Activated CD8-positive, alpha-beta T cell treated with anti-CD3 and anti-CD28 coated beads, Interleukin-2, amount 10 ng/mL, durations not matched to agents 7 days and 5 days (primary cell): ENCODE measurements around the gene TNPO1. TPM values are rescaled to one million over a fixed set of nuclear protein-coding genes. Genes with fewer than 3 reads are reported as not detected.

ENCODE experiments used
- ATAC-seq: fragments of 150-1000 bp; cut with Tn5 transposase; one replicate; pipeline ENCODE4 v1.10.0; 2021; ENCODE audit warnings: moderate library complexity
- CTCF ChIA-PET: fragments of 350-600 bp; sonication (Branson Sonifier 250); formaldehyde crosslinking; loops from one replicate; lab custom pipeline; 2021; ENCODE audit warnings: antibody characterized with exemption; lab: Charles Lee
- POLR2A ChIA-PET: fragments of 350-600 bp; sonication (Branson Sonifier 250); formaldehyde crosslinking; loops from one replicate; lab custom pipeline; 2021; ENCODE audit warnings: antibody characterized with exemption; lab: Charles Lee
- DNase-seq: peaks from one replicate; pipeline ENCODE4 v3.0.0-alpha.2; 2020
- H3K27ac Mint-ChIP-seq: one replicate; pipeline ENCODE4 v1.8.0; 2021; ENCODE audit warnings: mild to moderate bottlenecking, mixed read lengths
- H3K27me3 Mint-ChIP-seq: one replicate; pipeline ENCODE4 v1.8.0; 2021; ENCODE audit warnings: low read depth, mixed read lengths
- H3K36me3 Mint-ChIP-seq: one replicate; pipeline ENCODE4 v1.8.0; 2021; ENCODE audit warnings: low read depth, mixed read lengths
- H3K4me1 Mint-ChIP-seq: one replicate; pipeline ENCODE4 v1.8.0; 2021; ENCODE audit warnings: low read depth, mixed read lengths
- H3K4me3 Mint-ChIP-seq: one replicate; pipeline ENCODE4 v1.8.0; 2021; ENCODE audit warnings: mild to moderate bottlenecking, mixed read lengths
- H3K9me3 Mint-ChIP-seq: one replicate; pipeline ENCODE4 v1.8.0; 2022; ENCODE audit warnings: mixed read lengths; ENCODE audit not compliant: insufficient read depth
- total RNA-seq, 2 experiments: library from RNA; stranded (reverse); gene quantifications; one replicate each; pipeline ENCODE4 v1.2.3, GENCODE V29; 2021

The TNPO1 gene
- total RNA-seq, 2 experiments from 2014 or later, result 75.9 to 90.2 TPM

DNA sequence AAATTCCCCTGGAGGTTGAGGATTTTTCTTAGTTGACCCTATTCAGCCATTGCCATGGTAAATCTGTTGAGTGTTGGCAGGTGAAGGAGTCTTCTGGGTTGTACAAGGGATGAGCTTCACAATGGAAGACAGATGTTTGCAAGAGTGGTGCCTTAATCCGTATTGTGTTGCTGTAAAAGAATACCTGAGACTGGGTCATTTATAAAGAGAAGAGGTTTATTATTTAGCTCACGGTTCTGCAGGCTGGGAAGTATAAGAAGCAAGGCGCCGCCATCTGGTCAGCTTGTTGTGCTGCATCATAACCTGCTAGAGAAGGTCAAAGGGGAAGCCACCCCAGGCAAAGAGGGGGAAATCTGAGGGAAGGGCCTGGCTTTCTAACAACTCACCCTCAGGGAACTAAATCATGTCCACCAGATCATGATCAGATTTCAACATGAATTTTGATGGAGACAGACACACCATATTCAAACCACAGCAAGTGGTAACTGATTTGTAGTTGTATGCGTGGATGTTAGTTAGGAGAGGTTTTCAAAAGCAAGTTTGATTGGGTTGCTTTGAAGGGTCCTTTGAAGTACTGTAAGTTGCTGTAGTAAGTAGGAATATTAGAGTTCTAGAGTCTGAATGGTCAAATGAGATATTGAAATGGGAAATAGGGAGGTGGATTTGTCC lies 2.5 kb downstream of the TNPO1 start:
- H3K36me3 Mint-ChIP-seq, result no peaks in the 10 kb centered on the region
- H3K27ac Mint-ChIP-seq, result no peak overlapping the region
- ChIA-PET POLR2A (no interaction called here), CTCF (interaction anchor here (0.6 to 5.2 kb wide), 16 partner anchors 10 to 463 kb away, joined by 3 to 68 read pairs (median 4); no protein-coding TSS in a partner anchor)
- no peaks in the 10 kb centered on the region for H3K9me3 Mint-ChIP-seq
- peak overlapping the region; percentile 13 for H3K4me3 Mint-ChIP-seq
- H3K27me3 Mint-ChIP-seq, result peaks cover 2% of the 10 kb centered on the region
- peak; percentile 71 for DNase-seq
- ATAC-seq, result no peak
- H3K4me1 Mint-ChIP-seq, result peaks cover 31% of the 10 kb centered on the region

DNA sequence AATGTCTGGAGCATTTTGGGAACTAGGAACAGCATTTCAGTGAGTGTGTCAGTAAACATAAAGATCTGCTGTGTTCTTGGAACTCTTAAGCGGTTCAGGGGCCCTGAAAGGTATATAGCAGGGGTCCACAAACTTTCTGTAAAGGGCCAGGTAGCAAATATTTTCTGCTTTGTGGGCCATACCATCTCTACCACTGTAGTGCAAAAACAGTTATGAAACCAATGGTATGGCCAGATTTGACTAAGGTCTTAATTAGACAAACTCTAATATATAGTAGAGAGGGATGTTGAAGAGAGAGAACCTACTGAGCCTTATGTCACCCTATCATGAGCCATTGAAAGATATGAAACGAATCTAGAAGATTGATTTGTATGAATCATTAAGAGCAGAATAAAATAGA lies 5.3 kb downstream of the TNPO1 start:
- H3K4me3 Mint-ChIP-seq, result no peak overlapping the region
- no peaks in the 10 kb centered on the region for H3K27me3 Mint-ChIP-seq
- H3K27ac Mint-ChIP-seq, result no peak overlapping the region
- no peaks in the 10 kb centered on the region for H3K36me3 Mint-ChIP-seq
- CTCF ChIA-PET, result interaction anchor here (5.2 kb wide), 1 partner anchor 211 kb away, joined by 68 read pairs; no protein-coding TSS in a partner anchor
- ATAC-seq (no peak), DNase-seq (no peak)
- H3K4me1 Mint-ChIP-seq, result peaks cover 28% of the 10 kb centered on the region
- POLR2A ChIA-PET, result no interaction called here
- no peaks in the 10 kb centered on the region for H3K9me3 Mint-ChIP-seq

DNA sequence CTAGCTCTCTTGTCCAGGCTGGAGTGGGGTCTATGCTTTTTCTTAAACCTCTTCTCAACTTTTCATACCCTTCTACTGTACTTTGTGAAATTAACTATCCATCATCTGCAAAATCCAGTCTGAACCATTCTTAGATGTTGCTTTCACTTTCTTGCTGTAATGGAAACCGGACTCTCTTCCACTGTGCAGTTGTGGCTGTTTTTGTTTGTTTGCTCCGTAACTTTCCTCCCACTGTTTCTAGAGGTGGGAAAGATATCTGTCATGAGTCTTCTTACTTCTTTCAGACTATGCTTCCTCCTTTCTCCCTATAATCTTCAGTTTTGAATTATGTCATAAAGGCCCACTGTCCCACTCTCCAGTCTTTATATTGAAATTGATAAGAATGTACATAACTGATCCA lies 6.5 kb downstream of the TNPO1 start:
- Mint-ChIP-seq H3K4me1 (peaks cover 18% of the 10 kb centered on the region), H3K4me3 (no peak overlapping the region), H3K27me3 (no peaks in the 10 kb centered on the region), H3K36me3 (no peaks in the 10 kb centered on the region), H3K27ac (no peak overlapping the region), H3K9me3 (no peaks in the 10 kb centered on the region)
- ATAC-seq (no peak), DNase-seq (no peak)
- ChIA-PET POLR2A (no interaction called here), CTCF (no interaction called here)

DNA sequence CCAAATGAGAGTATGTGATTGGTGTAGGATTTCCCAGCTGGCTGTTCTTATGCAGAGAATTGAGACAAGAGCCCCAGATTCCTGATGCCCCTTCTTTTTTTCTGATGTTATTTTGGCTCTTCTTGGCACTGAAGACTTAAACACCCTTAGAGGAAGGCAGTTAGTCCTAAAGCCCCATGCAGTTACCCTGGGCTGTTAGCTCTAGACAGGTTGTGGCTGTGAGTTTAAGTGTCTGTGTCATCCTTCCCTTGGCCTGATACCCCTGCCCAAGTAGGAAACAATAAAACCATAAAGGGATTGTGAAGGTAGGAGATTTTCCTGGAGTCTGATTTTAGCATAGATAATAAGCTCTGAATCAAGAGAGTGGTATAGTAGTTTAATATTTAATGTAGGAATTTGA lies 13.2 kb downstream of the TNPO1 start:
- ATAC-seq (no peak), DNase-seq (no peak)
- Mint-ChIP-seq H3K4me3 (no peak overlapping the region), H3K27ac (no peak overlapping the region), H3K27me3 (peaks cover 3% of the 10 kb centered on the region), H3K36me3 (no peaks in the 10 kb centered on the region), H3K4me1 (no peaks in the 10 kb centered on the region), H3K9me3 (no peaks in the 10 kb centered on the region)
- ChIA-PET POLR2A (no interaction called here), CTCF (interaction anchor here (3.9 kb wide), 1 partner anchor 12 kb away, joined by 25 read pairs; the partner anchor contains the start of gene TNPO1)

DNA sequence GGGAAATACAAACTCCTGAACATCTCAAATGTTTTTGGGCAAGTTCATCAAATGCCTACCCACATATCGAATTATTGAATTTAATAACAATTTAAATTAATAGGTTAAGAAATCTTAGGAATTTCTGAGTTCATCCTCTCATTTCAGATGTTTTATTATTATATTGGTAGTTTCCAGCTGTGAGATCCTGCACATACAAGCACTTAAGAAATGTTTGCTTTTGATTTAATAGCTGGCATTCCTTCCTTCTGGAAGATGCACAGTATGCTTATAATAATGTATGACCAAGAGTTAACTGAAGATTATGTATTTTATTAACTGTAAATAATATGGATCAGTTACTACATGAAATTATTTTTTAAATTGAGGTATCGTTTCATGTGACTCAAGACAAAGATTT lies 13.9 kb downstream of the TNPO1 start:
- no peak for ATAC-seq
- peaks cover 3% of the 10 kb centered on the region for H3K27me3 Mint-ChIP-seq

DNA sequence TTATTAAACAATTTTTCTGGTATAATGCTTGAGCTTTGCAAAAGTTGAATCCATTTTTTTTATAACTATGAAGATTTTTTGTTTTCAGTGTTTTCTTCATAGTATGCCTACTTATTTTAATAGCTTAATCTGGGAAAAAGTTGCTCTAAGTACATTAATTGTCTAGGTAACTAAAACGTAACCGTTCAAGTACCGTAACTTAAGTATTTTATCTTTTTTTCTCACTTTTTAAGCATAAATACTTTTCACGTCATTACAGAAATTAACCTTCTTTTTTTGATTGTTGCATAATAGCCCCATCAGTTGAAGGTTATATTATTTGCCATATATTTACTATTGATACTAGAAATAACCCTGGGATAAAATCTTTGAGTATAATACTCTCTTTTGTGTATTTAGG lies 15.2 kb downstream of the TNPO1 start:
- Mint-ChIP-seq H3K4me3 (no peak overlapping the region), H3K36me3 (no peaks in the 10 kb centered on the region), H3K4me1 (no peaks in the 10 kb centered on the region), H3K9me3 (no peaks in the 10 kb centered on the region), H3K27me3 (peaks cover 3% of the 10 kb centered on the region), H3K27ac (no peak overlapping the region)
- DNase-seq (no peak), ATAC-seq (no peak)
- ChIA-PET CTCF (interaction anchor here (3.9 kb wide), 1 partner anchor 14 kb away, joined by 25 read pairs; the partner anchor contains the start of gene TNPO1), POLR2A (no interaction called here)

More for the DNA sequence above, 13.9 kb downstream of the TNPO1 start:
- Mint-ChIP-seq H3K9me3 (no peaks in the 10 kb centered on the region), H3K36me3 (no peaks in the 10 kb centered on the region), H3K4me1 (no peaks in the 10 kb centered on the region), H3K4me3 (no peak overlapping the region), H3K27ac (no peak overlapping the region)
- no peak for DNase-seq
- ChIA-PET CTCF (interaction anchor here (3.9 kb wide), 1 partner anchor 12 kb away, joined by 25 read pairs; the partner anchor contains the start of gene TNPO1), POLR2A (no interaction called here)

DNA sequence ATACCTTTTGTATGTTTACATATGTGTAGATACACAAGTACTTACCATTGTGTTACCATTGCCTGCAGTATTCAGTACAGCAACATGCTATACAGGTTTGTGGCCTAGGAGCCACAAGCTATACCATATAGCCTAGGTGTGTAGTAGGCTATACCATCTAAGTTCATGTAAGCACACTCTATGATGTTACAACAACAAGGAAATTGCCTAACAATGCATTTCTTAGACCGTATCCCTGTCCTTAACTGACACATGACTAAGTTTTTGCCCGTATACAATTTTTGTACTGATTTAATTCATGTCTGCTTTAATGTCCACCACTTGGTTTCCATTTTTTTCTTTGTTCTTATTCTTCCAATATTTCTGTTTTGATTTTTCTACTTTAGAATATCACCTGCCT lies 18.5 kb downstream of the TNPO1 start:
- ATAC-seq, result no peak
- Mint-ChIP-seq H3K27ac (no peak overlapping the region), H3K9me3 (no peaks in the 10 kb centered on the region), H3K36me3 (no peaks in the 10 kb centered on the region), H3K27me3 (peaks cover 8% of the 10 kb centered on the region), H3K4me3 (no peak overlapping the region), H3K4me1 (no peaks in the 10 kb centered on the region)
- ChIA-PET CTCF (interaction anchor here (2.6 kb wide), 1 partner anchor 17 kb away, joined by 12 read pairs; no protein-coding TSS in a partner anchor), POLR2A (no interaction called here)
- no peak for DNase-seq

DNA sequence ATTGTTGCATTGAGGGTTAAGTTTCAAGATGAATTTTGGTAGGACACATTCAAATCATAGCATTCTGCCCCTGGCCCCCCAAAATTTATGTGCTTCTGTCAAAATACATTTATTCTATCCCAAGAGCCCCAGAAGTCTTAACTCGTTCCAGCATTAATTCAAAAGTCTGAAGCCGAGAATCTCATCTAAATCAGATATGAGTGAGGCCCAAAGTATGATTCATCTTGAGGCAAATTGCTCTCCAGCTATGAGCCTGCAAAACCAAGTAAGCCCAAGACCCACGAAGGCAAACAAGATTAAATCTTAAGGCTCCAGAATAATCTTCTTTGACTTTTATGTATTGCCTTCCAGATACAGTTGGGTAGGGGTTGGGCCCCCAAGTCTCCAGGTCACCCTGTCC lies 19.2 kb downstream of the TNPO1 start:
- ChIA-PET CTCF (no interaction called here), POLR2A (no interaction called here)
- H3K4me1 Mint-ChIP-seq, result no peaks in the 10 kb centered on the region
- H3K36me3 Mint-ChIP-seq, result no peaks in the 10 kb centered on the region
- no peaks in the 10 kb centered on the region for H3K9me3 Mint-ChIP-seq
- no peak for ATAC-seq
- H3K27ac Mint-ChIP-seq, result no peak overlapping the region
- H3K27me3 Mint-ChIP-seq, result peaks cover 10% of the 10 kb centered on the region
- H3K4me3 Mint-ChIP-seq, result no peak overlapping the region
- no peak for DNase-seq

DNA sequence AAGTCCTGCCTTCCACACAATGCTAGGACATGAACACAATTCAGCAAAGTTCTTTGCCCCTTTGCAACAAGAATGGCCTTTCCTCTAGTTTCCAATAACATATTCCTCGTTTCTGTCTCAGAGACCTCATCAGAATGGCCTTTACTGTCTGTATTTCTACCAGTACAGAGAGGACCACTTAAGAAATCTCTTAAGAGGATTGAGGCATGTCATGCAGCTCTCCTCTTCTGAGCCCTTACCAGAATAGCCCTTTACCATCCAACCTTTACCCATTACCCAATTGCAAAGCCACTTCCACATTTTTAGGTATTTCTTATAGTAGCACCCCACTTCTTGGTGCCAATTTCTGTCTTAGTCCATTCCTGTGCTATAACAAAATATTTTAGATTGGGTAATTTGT lies 20.3 kb downstream of the TNPO1 start:
- POLR2A ChIA-PET, result no interaction called here
- no peak overlapping the region for H3K4me3 Mint-ChIP-seq

DNA sequence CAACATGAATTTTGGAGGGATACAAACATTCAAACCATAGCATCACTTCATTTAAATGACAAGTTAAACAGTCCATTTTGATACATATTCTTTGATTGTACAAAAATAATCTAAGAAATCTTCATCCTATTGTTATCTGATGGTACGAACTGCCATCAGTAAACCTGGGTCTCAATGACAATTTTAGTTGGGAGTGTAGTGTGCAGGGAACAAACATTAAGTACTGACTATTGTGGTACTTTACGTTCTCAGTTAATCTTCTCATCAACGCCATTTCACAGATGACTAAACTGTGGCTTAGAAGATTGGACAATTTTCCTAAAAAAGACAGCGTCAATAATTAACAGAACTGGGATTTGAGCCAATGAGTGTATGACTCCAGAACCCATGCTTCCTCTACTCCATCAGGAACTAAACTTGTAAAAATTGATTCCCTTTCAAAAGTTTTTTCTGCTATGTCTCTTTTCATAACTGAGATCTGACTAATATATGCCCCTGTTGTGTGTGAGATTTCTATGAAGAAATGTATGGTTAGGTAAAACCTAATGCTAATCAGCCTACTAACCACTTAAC lies 21.1 kb downstream of the TNPO1 start:
- peaks cover 7% of the 10 kb centered on the region for H3K27me3 Mint-ChIP-seq
- CTCF ChIA-PET, result interaction anchor here (1.3 kb wide), 1 partner anchor 19 kb away, joined by 5 read pairs; no protein-coding TSS in a partner anchor
- no peaks in the 10 kb centered on the region for H3K4me1 Mint-ChIP-seq
- H3K36me3 Mint-ChIP-seq, result no peaks in the 10 kb centered on the region
- no peak for ATAC-seq
- H3K9me3 Mint-ChIP-seq, result no peaks in the 10 kb centered on the region
- no peak for DNase-seq
- H3K4me3 Mint-ChIP-seq, result no peak overlapping the region
- no peak overlapping the region for H3K27ac Mint-ChIP-seq
- POLR2A ChIA-PET, result no interaction called here

More for the DNA sequence above, 20.3 kb downstream of the TNPO1 start:
- CTCF ChIA-PET, result no interaction called here
- Mint-ChIP-seq H3K27me3 (peaks cover 10% of the 10 kb centered on the region), H3K27ac (no peak overlapping the region), H3K4me1 (no peaks in the 10 kb centered on the region), H3K9me3 (no peaks in the 10 kb centered on the region), H3K36me3 (no peaks in the 10 kb centered on the region)
- ATAC-seq, result no peak
- no peak for DNase-seq

DNA sequence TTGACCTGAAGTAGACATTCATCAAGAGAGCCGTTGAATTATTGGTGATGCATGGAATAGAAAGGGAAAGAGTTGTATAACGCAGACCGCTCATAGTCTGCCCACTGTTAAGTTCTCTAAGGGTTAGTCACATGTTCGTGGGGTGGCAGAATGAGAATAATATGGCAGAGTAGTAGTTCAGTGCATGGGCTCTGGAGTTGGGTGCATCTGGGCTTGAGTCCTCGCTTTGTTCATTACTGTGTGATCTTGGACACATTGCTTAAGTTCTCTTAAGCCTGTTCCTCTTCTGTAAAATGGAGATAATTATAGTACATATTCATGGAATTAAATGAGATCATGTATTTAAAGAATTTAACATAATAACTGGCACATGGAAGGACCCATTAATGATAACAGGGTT lies 23.6 kb downstream of the TNPO1 start:
- Mint-ChIP-seq H3K27me3 (peaks cover 9% of the 10 kb centered on the region), H3K9me3 (no peaks in the 10 kb centered on the region), H3K36me3 (no peaks in the 10 kb centered on the region), H3K4me3 (no peak overlapping the region), H3K4me1 (no peaks in the 10 kb centered on the region), H3K27ac (no peak overlapping the region)
- CTCF ChIA-PET, result interaction anchor here (0.8 to 4.1 kb wide), 2 partner anchors 14 to 22 kb away, joined by 3 to 25 read pairs; no protein-coding TSS in a partner anchor
- POLR2A ChIA-PET, result no interaction called here
- DNase-seq (no peak), ATAC-seq (no peak)
